Peyer's patch (tissue), 4 donors: ENCODE measurements around the gene PRKAA2.

ENCODE experiments used
- POLR2A ChIP-seq, 2 donors: fragments of 450-650 bp; IDR thresholded peaks; one replicate each; pipeline ENCODE4 v1.5.1; 2017; ENCODE audit warnings: antibody characterized with exemption in 2 of 2, mild to moderate bottlenecking in 2 of 2, moderate library complexity in 2 of 2
- TF ChIP-seq, protein P1 (sequence below), 6 experiments: fragments of 450-650 bp in 4 of 6; fragments of 200-600 bp in 2 of 6; sonication (generic) in 1 of 6; IDR thresholded peaks; one replicate each; pipeline ENCODE4 v1.5.1; 2017 to 2019; ENCODE audit warnings: antibody characterized with exemption in 6 of 6, mild to moderate bottlenecking in 3 of 6, moderate library complexity in 1 of 6

DNA sequence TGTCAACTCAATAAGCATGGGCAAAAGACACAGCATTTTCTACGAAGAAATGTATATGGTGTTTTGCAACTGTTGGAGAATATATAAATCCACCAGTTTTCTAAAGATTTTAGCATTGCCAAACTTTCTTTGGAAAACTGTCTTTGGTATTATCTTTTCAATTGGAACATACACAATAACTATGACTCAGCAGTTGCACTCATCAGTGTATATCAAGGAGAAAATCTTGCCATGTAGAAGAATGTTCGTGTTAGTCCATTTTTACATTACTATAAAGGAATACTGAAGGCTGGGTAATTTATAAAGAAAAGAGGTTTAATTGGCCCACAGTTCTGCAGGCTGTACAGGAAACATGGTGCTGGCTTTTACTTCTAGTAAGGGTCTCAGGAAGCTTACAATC, 41.1 kb downstream of the PRKAA2 start:
- TF ChIP-seq, protein P1, sequence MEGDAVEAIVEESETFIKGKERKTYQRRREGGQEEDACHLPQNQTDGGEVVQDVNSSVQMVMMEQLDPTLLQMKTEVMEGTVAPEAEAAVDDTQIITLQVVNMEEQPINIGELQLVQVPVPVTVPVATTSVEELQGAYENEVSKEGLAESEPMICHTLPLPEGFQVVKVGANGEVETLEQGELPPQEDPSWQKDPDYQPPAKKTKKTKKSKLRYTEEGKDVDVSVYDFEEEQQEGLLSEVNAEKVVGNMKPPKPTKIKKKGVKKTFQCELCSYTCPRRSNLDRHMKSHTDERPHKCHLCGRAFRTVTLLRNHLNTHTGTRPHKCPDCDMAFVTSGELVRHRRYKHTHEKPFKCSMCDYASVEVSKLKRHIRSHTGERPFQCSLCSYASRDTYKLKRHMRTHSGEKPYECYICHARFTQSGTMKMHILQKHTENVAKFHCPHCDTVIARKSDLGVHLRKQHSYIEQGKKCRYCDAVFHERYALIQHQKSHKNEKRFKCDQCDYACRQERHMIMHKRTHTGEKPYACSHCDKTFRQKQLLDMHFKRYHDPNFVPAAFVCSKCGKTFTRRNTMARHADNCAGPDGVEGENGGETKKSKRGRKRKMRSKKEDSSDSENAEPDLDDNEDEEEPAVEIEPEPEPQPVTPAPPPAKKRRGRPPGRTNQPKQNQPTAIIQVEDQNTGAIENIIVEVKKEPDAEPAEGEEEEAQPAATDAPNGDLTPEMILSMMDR (IDR thresholded peaks at IDR 0.05) = no peak
- TF ChIP-seq POLR2A (IDR thresholded peaks at IDR 0.05) = no peak
